K562 (cell line): ENCODE measurements around the gene ADCY5. TPM values are rescaled to one million over a fixed set of nuclear protein-coding genes. Genes with fewer than 3 reads are reported as not detected.

Experiments
- ATAC-seq: fragments of 200-7000 bp; cut with Tn5 transposase; 3 replicates; pipeline ENCODE4 v1.9.1; 2020; ENCODE audit warnings: moderate library complexity
- BruUV-seq: library from RNA; stranded (reverse); fragments of 400-500 nt; replicated peaks from 2 replicates; lab custom pipeline; 2021; lab: Mats Ljungman, UMichigan
- CTCF ChIA-PET: fragments of 300-600 bp; formaldehyde crosslinking; extraction: SDS; loops from one replicate; lab custom pipeline; 2021; ENCODE audit warnings: low intra/inter-chr PET ratio; lab: Yijun Ruan, JAX
- POLR2A ChIA-PET: fragments of 300-600, 350-650 bp; sonication (Branson Sonifier 250); formaldehyde crosslinking; extraction: SDS; loops from one replicate; lab custom pipeline; 2021; ENCODE audit warnings: antibody characterized with exemption, inconsistent platforms; lab: Yijun Ruan, JAX
- DNase-seq, 4 experiments: peaks; one replicate each; pipeline versions ENCODE4 v3.0.0 to v3.0.0-alpha.2; 2011 to 2018; ENCODE audit warnings: low spot score in 3 of 4, mixed read lengths in 3 of 4; ENCODE audit errors: extremely low read depth in 1 of 4
- FAIRE-seq: peaks from 2 replicates; lab custom pipeline; 2011; peaks lifted over from hg19 to GRCh38; lab: Jason Lieb, UNC
- H2AFZ ChIP-seq: 2 replicates; pipeline ENCODE4 v1.6.0; 2011; ENCODE audit warnings: low read depth, low read length, control low read depth, inconsistent platforms
- H3K27ac ChIP-seq: fragments of 200-600 bp; 3 replicates; pipeline ENCODE4 v1.8.0; 2011; ENCODE audit warnings: low read depth, mild to moderate bottlenecking, control low read depth, inconsistent platforms, low read length, moderate library complexity, mixed read lengths; ENCODE audit errors: extremely low read depth
- H3K27me3 ChIP-seq, 2 experiments: fragments of 300-600 bp in 1 of 2; 2 replicates in 1 of 2; 3 replicates in 1 of 2; pipeline versions ENCODE4 v1.6.0 to v1.8.0; 2011; ENCODE audit warnings: inconsistent platforms in 2 of 2, low read length in 2 of 2, mild to moderate bottlenecking in 1 of 2, mixed read lengths in 1 of 2, moderate library complexity in 1 of 2; ENCODE audit not compliant: control insufficient read depth in 2 of 2, insufficient read depth in 2 of 2
- H3K36me3 ChIP-seq: fragments of 300-600 bp; 3 replicates; pipeline ENCODE4 v1.8.0; 2011; ENCODE audit warnings: mild to moderate bottlenecking, low read length, inconsistent platforms; ENCODE audit not compliant: control insufficient read depth, insufficient read depth
- H3K4me1 ChIP-seq, 2 experiments: fragments of 200-600 bp in 1 of 2; replicated peaks in 1 of 2; 2 replicates in 1 of 2; 3 replicates in 1 of 2; pipeline versions ENCODE4 v1.5.1 to v1.8.0; 2011; ENCODE audit warnings: inconsistent platforms in 2 of 2, low read length in 2 of 2, mild to moderate bottlenecking in 1 of 2, mixed read lengths in 1 of 2, moderate library complexity in 1 of 2; ENCODE audit not compliant: control insufficient read depth in 2 of 2, insufficient read depth in 2 of 2
- H3K4me2 ChIP-seq: 2 replicates; pipeline ENCODE4 v1.6.1; 2011; ENCODE audit warnings: low read length, control low read depth, inconsistent platforms, mixed read lengths; ENCODE audit not compliant: insufficient read depth
- H3K4me3 ChIP-seq: fragments of 200-600 bp; sonication (generic), shearing (Covaris generic); 2 replicates; pipeline ENCODE4 v1.5.1; 2016; ENCODE audit warnings: control low read depth, inconsistent platforms
- H3K79me2 ChIP-seq: fragments of 200-600 bp; 3 replicates; pipeline ENCODE4 v1.8.0; 2011; ENCODE audit warnings: low read length, inconsistent platforms; ENCODE audit not compliant: control insufficient read depth, insufficient read depth
- H3K9ac ChIP-seq, 2 experiments: 2 replicates each; pipeline versions ENCODE4 v1.6.0 to v1.6.1; 2011; ENCODE audit warnings: low read depth in 2 of 2, low read length in 2 of 2, control low read depth in 1 of 2, inconsistent platforms in 1 of 2, mild to moderate bottlenecking in 1 of 2, mixed read lengths in 1 of 2; ENCODE audit not compliant: insufficient read depth in 1 of 2
- H3K9me1 ChIP-seq: one replicate; pipeline ENCODE4 v1.6.0; 2011; ENCODE audit warnings: inconsistent platforms, mild to moderate bottlenecking, low read length, moderate library complexity; ENCODE audit not compliant: control insufficient read depth, insufficient read depth
- H3K9me3 ChIP-seq: replicated peaks from 2 replicates; pipeline ENCODE4 v1.5.1; 2011; ENCODE audit warnings: low read depth, low read length, inconsistent platforms; ENCODE audit not compliant: control insufficient read depth, insufficient read depth
- H4K20me1 ChIP-seq: replicated peaks from 2 replicates; pipeline ENCODE4 v1.6.1; 2011; ENCODE audit warnings: low read length, inconsistent platforms, mixed read lengths; ENCODE audit not compliant: control insufficient read depth, insufficient read depth
- ATF1 ChIP-seq, 2 experiments: fragments of 450-650 bp in 1 of 2; IDR thresholded peaks; 2 replicates each; pipeline ENCODE4 v1.6.1; 2016; ENCODE audit warnings: missing compliant biosample characterization in 1 of 2, missing genetic modification characterization in 1 of 2
- BACH1 ChIP-seq: fragments of 200-800 bp; sonication (Bioruptor generic); IDR thresholded peaks from 2 replicates; pipeline ENCODE4 v1.6.1; 2016; ENCODE audit warnings: missing genetic modification characterization, missing compliant biosample characterization
- FOXP1 ChIP-seq: sonication (generic); formaldehyde crosslinking; IDR thresholded peaks from 2 replicates; pipeline ENCODE4 v1.8.0; 2022; ENCODE audit warnings: mild to moderate bottlenecking, missing genetic modification reagents
- FOXP4 ChIP-seq: sonication (generic); formaldehyde crosslinking; IDR thresholded peaks from 2 replicates; pipeline ENCODE4 v1.8.0; 2022; ENCODE audit warnings: mild to moderate bottlenecking, missing genetic modification reagents, borderline replicate concordance
- GTF2E2 ChIP-seq: fragments of 200-800 bp; sonication (Bioruptor generic); IDR thresholded peaks from 2 replicates; pipeline ENCODE4 v1.6.1; 2016; ENCODE audit warnings: missing genetic modification characterization, missing compliant biosample characterization
- KLF1 ChIP-seq: fragments of 450-650 bp; IDR thresholded peaks from 2 replicates; pipeline ENCODE4 v1.6.1; 2016; ENCODE audit warnings: missing genetic modification characterization, missing compliant biosample characterization
- SLC30A9 ChIP-seq: fragments of 250-450 bp; sonication (Bioruptor Pico); IDR thresholded peaks from 2 replicates; pipeline ENCODE4 v1.8.0; 2022; ENCODE audit warnings: mild to moderate bottlenecking, moderate library complexity
- ZBTB1 ChIP-seq: sonication (generic); formaldehyde crosslinking; IDR thresholded peaks from 2 replicates; pipeline ENCODE4 v1.8.1; 2023; ENCODE audit warnings: missing genetic modification reagents, low read depth, mild to moderate bottlenecking, borderline replicate concordance
- ZBTB17 ChIP-seq: fragments of 450-650 bp; formaldehyde crosslinking; IDR thresholded peaks from 2 replicates; pipeline ENCODE4 v1.4.0; 2020; ENCODE audit warnings: mild to moderate bottlenecking
- ZNF232 ChIP-seq: sonication (generic); formaldehyde crosslinking; IDR thresholded peaks from 2 replicates; pipeline ENCODE4 v1.8.0; 2022; ENCODE audit warnings: mild to moderate bottlenecking, missing genetic modification reagents
- ZNF311 ChIP-seq: fragments of 250-450 bp; sonication (Bioruptor Pico); IDR thresholded peaks from 2 replicates; pipeline ENCODE4 v1.4.0; 2020; ENCODE audit warnings: mild to moderate bottlenecking, moderate library complexity
- ZNF324 ChIP-seq: fragments of 250-450 bp; sonication (Bioruptor Pico); IDR thresholded peaks from 2 replicates; pipeline ENCODE4 v1.4.0; 2020; ENCODE audit warnings: mild to moderate bottlenecking
- ZNF431 ChIP-seq: sonication (generic); formaldehyde crosslinking; IDR thresholded peaks from 2 replicates; pipeline ENCODE4 v1.8.0; 2022; ENCODE audit warnings: mild to moderate bottlenecking, missing genetic modification reagents
- WGBS: fragments of 100-300 bp; shearing (Covaris generic); methylation state at CpG from one replicate; pipeline ENCODE4 v1.1.6; 2016; ENCODE audit warnings: low coverage, mixed read lengths; ENCODE audit not compliant: insufficient coverage; ENCODE audit errors: missing lambda C conversion rate; 5-methylcytosine and 5-hydroxymethylcytosine counted together
- in situ Hi-C: fragments of 300-500 bp; cut with MboI; formaldehyde crosslinking; loops from 4 replicates; pipeline ENCODE4 v1.15.0; 2018; ENCODE audit warnings: inconsistent platforms, mixed read lengths
- intact Hi-C: fragments of 100-400 bp; cut with micrococcal nuclease; formaldehyde crosslinking; loops from 2 replicates; pipeline ENCODE4 v1.14.2; 2022
- polyA plus RNA-seq, 8 experiments: library from polyadenylated mRNA; depleted of rRNA in 4 of 8; stranded (reverse) in 5 of 8; unstranded in 3 of 8; fragments of >200 nt; fragmentation: Nextera tagmentation in 2 of 8; fragmentation: Illumina TruSeq in 1 of 8; extraction: Ambion mirVana in 2 of 8; extraction: Trizol in 1 of 8; gene quantifications; 2 replicates each; pipeline versions ENCODE4 v1.2.1 to v1.2.3, GENCODE V29; 2011 to 2014; ENCODE audit warnings: inconsistent platforms in 1 of 8, missing spikeins in 1 of 8
- total RNA-seq, 7 experiments: library from RNA; depleted of rRNA in 6 of 7; stranded (reverse); fragments of >200 nt in 6 of 7; fragmentation: Illumina TruSeq in 2 of 7; extraction: Trizol in 2 of 7; gene quantifications; 2 replicates each; pipeline versions ENCODE4 v1.2.1 to v1.2.3, GENCODE V29; 2011 to 2021; ENCODE audit warnings: low replicate concordance in 1 of 7
- TF ChIP-seq, protein P1 (sequence below): fragments of 450-650 bp; IDR thresholded peaks from 2 replicates; pipeline ENCODE4 v1.6.1; 2016; ENCODE audit warnings: borderline replicate concordance
- TF ChIP-seq, protein P2 (sequence below), 2 experiments: fragments of 150-350 bp in 1 of 2; IDR thresholded peaks; 2 replicates each; pipeline ENCODE4 v1.6.1; 2012 to 2016; ENCODE audit warnings: low read depth in 2 of 2, low read length in 2 of 2, mild to moderate bottlenecking in 1 of 2, moderate library complexity in 1 of 2

The ADCY5 gene
- total and polyA plus RNA-seq, 9 of the 15 experiments (the other 6 are each of a cell fraction or from before 2014, with no cell fraction given), result under 0.01 TPM; not detected in 8

DNA sequence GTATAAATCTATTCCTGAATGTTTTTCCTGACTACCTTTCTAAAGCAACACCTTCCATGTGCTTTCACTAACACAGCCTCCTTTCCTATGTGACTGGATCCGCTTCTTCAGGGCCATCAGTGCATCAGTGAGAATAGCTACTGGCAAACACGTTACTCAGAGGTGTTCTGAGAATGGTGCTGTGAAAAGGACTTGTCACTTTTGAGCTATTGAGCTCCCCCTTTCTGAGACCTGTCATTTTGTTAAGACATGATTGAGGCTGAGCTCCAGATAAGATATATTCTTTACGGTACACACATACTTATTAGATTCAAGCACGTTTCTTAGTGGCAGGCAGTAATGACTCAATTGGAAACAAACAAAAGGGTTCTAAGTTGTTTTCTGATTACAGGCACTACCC lies 45.0 kb upstream of the ADCY5 start:
- no peak for ATAC-seq
- intact Hi-C loops, result no loop called here
- no peak overlapping the region for H3K4me2 ChIP-seq
- H3K27ac ChIP-seq, result no peak overlapping the region
- no peak overlapping the region for H3K9ac ChIP-seq
- no peaks in the 10 kb centered on the region for H3K79me2 ChIP-seq
- no peak for FAIRE-seq
- no peaks in the 10 kb centered on the region for H3K9me3 ChIP-seq
- ChIA-PET CTCF (no interaction called here), POLR2A (interaction anchor here (0.9 kb wide), 1 partner anchor 13 kb away, joined by 3 read pairs; no protein-coding TSS in a partner anchor)
- no peaks in the 10 kb centered on the region for H3K9me1 ChIP-seq
- DNase-seq, result no peak
- H2AFZ ChIP-seq, result no peak overlapping the region
- BruUV-seq, result no TSS peak
- in situ Hi-C loops, result no loop called here
- 0 out of 2 replicates have a peak, but pooled peaks cover under 1% of the 10 kb centered on the region for H4K20me1 ChIP-seq
- H3K36me3 ChIP-seq, result no peaks in the 10 kb centered on the region
- no peaks in the 10 kb centered on the region for H3K27me3 ChIP-seq
- no peaks in the 10 kb centered on the region for H3K4me1 ChIP-seq
- no peak overlapping the region for H3K4me3 ChIP-seq
- WGBS, result 49% methylated on average over 4 of the region's 4 CpGs
- no peak for TF ChIP-seq GTF2E2 (tag)
- TF ChIP-seq ZNF311 (CRISPR knock-in tag), result no peak
- TF ChIP-seq, protein P1, sequence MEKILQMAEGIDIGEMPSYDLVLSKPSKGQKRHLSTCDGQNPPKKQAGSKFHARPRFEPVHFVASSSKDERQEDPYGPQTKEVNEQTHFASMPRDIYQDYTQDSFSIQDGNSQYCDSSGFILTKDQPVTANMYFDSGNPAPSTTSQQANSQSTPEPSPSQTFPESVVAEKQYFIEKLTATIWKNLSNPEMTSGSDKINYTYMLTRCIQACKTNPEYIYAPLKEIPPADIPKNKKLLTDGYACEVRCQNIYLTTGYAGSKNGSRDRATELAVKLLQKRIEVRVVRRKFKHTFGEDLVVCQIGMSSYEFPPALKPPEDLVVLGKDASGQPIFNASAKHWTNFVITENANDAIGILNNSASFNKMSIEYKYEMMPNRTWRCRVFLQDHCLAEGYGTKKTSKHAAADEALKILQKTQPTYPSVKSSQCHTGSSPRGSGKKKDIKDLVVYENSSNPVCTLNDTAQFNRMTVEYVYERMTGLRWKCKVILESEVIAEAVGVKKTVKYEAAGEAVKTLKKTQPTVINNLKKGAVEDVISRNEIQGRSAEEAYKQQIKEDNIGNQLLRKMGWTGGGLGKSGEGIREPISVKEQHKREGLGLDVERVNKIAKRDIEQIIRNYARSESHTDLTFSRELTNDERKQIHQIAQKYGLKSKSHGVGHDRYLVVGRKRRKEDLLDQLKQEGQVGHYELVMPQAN, result no peak
- TF ChIP-seq KLF1 (tag), result no peak
- no peak for TF ChIP-seq ZNF232 (CRISPR knock-in tag)
- no peak for TF ChIP-seq ZNF431 (CRISPR knock-in tag)
- TF ChIP-seq ZBTB1 (CRISPR knock-in tag), result no peak
- TF ChIP-seq FOXP1 (CRISPR knock-in tag), result no peak
- TF ChIP-seq ZNF324, result no peak
- TF ChIP-seq SLC30A9 (CRISPR knock-in tag), result no peak
- no peak for TF ChIP-seq BACH1 (tag)
- TF ChIP-seq, protein P2, sequence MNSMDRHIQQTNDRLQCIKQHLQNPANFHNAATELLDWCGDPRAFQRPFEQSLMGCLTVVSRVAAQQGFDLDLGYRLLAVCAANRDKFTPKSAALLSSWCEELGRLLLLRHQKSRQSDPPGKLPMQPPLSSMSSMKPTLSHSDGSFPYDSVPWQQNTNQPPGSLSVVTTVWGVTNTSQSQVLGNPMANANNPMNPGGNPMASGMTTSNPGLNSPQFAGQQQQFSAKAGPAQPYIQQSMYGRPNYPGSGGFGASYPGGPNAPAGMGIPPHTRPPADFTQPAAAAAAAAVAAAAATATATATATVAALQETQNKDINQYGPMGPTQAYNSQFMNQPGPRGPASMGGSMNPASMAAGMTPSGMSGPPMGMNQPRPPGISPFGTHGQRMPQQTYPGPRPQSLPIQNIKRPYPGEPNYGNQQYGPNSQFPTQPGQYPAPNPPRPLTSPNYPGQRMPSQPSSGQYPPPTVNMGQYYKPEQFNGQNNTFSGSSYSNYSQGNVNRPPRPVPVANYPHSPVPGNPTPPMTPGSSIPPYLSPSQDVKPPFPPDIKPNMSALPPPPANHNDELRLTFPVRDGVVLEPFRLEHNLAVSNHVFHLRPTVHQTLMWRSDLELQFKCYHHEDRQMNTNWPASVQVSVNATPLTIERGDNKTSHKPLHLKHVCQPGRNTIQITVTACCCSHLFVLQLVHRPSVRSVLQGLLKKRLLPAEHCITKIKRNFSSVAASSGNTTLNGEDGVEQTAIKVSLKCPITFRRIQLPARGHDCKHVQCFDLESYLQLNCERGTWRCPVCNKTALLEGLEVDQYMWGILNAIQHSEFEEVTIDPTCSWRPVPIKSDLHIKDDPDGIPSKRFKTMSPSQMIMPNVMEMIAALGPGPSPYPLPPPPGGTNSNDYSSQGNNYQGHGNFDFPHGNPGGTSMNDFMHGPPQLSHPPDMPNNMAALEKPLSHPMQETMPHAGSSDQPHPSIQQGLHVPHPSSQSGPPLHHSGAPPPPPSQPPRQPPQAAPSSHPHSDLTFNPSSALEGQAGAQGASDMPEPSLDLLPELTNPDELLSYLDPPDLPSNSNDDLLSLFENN (IDR thresholded peaks at IDR 0.05; ENCODE audit: low read depth in 2 of 2, low read length in 2 of 2), result no peak
- TF ChIP-seq ATF1 (CRISPR knock-in tag; IDR thresholded peaks at IDR 0.05), result no peak
- no peak for TF ChIP-seq ATF1 (tag; IDR thresholded peaks at IDR 0.05)
- TF ChIP-seq FOXP4 (CRISPR knock-in tag), result no peak
- no peak for TF ChIP-seq ZBTB17
